A549 (cell line): Measurements from ENCODE around the gene CNP. TPM values are rescaled to one million over a fixed set of nuclear protein-coding genes. Genes with fewer than 3 reads are reported as not detected.

ENCODE experiments used
- ATAC-seq, 2 experiments: fragments of 200-7000 bp in 1 of 2; fragments of >200 bp in 1 of 2; cut with Nextera tagmentation in 1 of 2; cut with Tn5 transposase in 1 of 2; 3 replicates each; pipeline versions ENCODE4 v1.8.0 to v1.9.1; 2018 to 2020; ENCODE audit warnings: mild to moderate bottlenecking in 1 of 2, moderate library complexity in 1 of 2
- CTCF ChIA-PET: fragments of 300-600 bp; sonication (Branson Sonifier 250); formaldehyde crosslinking; extraction: SDS; loops from one replicate; lab custom pipeline; 2021; ENCODE audit warnings: antibody characterized with exemption, inconsistent platforms; lab: Yijun Ruan, JAX
- POLR2A ChIA-PET: fragments of 350-600 bp; formaldehyde crosslinking; extraction: SDS; loops from one replicate; lab custom pipeline; 2021; ENCODE audit warnings: antibody characterized with exemption, inconsistent platforms; lab: Yijun Ruan, JAX
- DNase-seq, 2 experiments: peaks; one replicate each; pipeline versions ENCODE4 v3.0.0 to v3.0.0-alpha.2; 2011 to 2016; ENCODE audit warnings: low read depth in 1 of 2, low spot score in 1 of 2
- FAIRE-seq: peaks from 2 replicates; lab custom pipeline; 2011; peaks lifted over from hg19 to GRCh38; lab: Jason Lieb, UNC
- H3K27ac ChIP-seq, 2 experiments: fragments of >200 bp; sonication (Bioruptor Twin); formaldehyde crosslinking; 3 replicates each; pipeline ENCODE4 v1.5.1; 2016 to 2017
- H3K4me1 ChIP-seq: fragments of >200 bp; sonication (Bioruptor Twin); formaldehyde crosslinking; 3 replicates; pipeline ENCODE4 v1.6.1; 2016
- H3K4me2 ChIP-seq: fragments of >200 bp; sonication (Bioruptor Twin); formaldehyde crosslinking; 3 replicates; pipeline ENCODE4 v1.6.1; 2016
- H3K4me3 ChIP-seq: fragments of >200 bp; sonication (Bioruptor Twin); formaldehyde crosslinking; 3 replicates; pipeline ENCODE4 v1.5.1; 2016
- H3K9me3 ChIP-seq: fragments of >200 bp; sonication (Bioruptor Twin); formaldehyde crosslinking; 3 replicates; pipeline ENCODE4 v1.6.1; 2016
- CBX2 ChIP-seq: fragments of 200-600 bp; sonication (generic); IDR thresholded peaks from 2 replicates; pipeline ENCODE4 v1.6.1; 2016; ENCODE audit warnings: low read depth, mild to moderate bottlenecking, borderline replicate concordance
- CBX8 ChIP-seq: fragments of 200-600 bp; sonication (generic); IDR thresholded peaks from 2 replicates; pipeline ENCODE4 v1.6.1; 2016
- ESRRA ChIP-seq: fragments of 150-350 bp; IDR thresholded peaks from 2 replicates; pipeline ENCODE4 v1.6.1; 2014; ENCODE audit warnings: mild to moderate bottlenecking, low read length, borderline replicate concordance
- FOSB ChIP-seq: fragments of 250-450 bp; sonication (Bioruptor Pico); IDR thresholded peaks from 2 replicates; pipeline ENCODE4 v1.5.0; 2020; ENCODE audit warnings: mild to moderate bottlenecking, moderate library complexity
- FOSL2 ChIP-seq, 2 experiments: fragments of 450-650 bp in 1 of 2; fragments of >200 bp in 1 of 2; sonication (Bioruptor Twin) in 1 of 2; formaldehyde crosslinking; IDR thresholded peaks; 2 replicates each; pipeline versions ENCODE4 v1.5.0 to v1.6.1; 2016 to 2020; ENCODE audit warnings: mild to moderate bottlenecking in 1 of 2, moderate library complexity in 1 of 2
- HEYL ChIP-seq: fragments of 250-450 bp; sonication (Bioruptor Pico); IDR thresholded peaks from 2 replicates; pipeline ENCODE4 v1.8.0; 2021; ENCODE audit warnings: mild to moderate bottlenecking, moderate library complexity
- HOXA7 ChIP-seq: fragments of 250-450 bp; sonication (Bioruptor Pico); IDR thresholded peaks from 2 replicates; pipeline ENCODE4 v1.5.0; 2020; ENCODE audit warnings: mild to moderate bottlenecking, moderate library complexity
- HOXB13 ChIP-seq: fragments of 250-450 bp; sonication (Bioruptor Pico); IDR thresholded peaks from 2 replicates; pipeline ENCODE4 v1.5.0; 2020; ENCODE audit warnings: low read depth, mild to moderate bottlenecking, moderate library complexity
- JUNB ChIP-seq: fragments of >200 bp; sonication (Bioruptor Twin); formaldehyde crosslinking; IDR thresholded peaks from 2 replicates; pipeline ENCODE4 v1.6.1; 2016
- MYC ChIP-seq: IDR thresholded peaks from 2 replicates; pipeline ENCODE4 v1.6.1; 2012; ENCODE audit warnings: mild to moderate bottlenecking, inconsistent platforms, low read length, improper control_type of control experiment, borderline replicate concordance
- NFE2L2 ChIP-seq: fragments of 150-350 bp; conservative IDR thresholded peaks from 2 replicates; pipeline ENCODE4 v1.6.1; 2014; ENCODE audit warnings: low read length
- PHF8 ChIP-seq: fragments of 200-600 bp; sonication (generic); IDR thresholded peaks from 2 replicates; pipeline ENCODE4 v1.6.1; 2016; ENCODE audit warnings: low read depth, mild to moderate bottlenecking, antibody characterized with exemption, moderate library complexity, borderline replicate concordance
- POLR2AphosphoS2 ChIP-seq: conservative IDR thresholded peaks from 2 replicates; pipeline ENCODE4 v1.6.1; 2012; ENCODE audit warnings: low read length, improper control_type of control experiment, inconsistent platforms
- RAD21 ChIP-seq, 2 experiments: fragments of >200 bp in 1 of 2; sonication (Bioruptor Twin) in 1 of 2; formaldehyde crosslinking in 1 of 2; IDR thresholded peaks in 1 of 2; conservative IDR thresholded peaks in 1 of 2; 2 replicates in 1 of 2; 3 replicates in 1 of 2; pipeline ENCODE4 v1.6.1; 2012 to 2018; ENCODE audit warnings: inconsistent platforms in 1 of 2
- RNF2 ChIP-seq: fragments of 200-600 bp; sonication (generic); IDR thresholded peaks from 2 replicates; pipeline ENCODE4 v1.6.1; 2016; ENCODE audit warnings: low read depth, mild to moderate bottlenecking, antibody characterized with exemption, moderate library complexity, borderline replicate concordance
- TP53 ChIP-seq: fragments of 250-450 bp; sonication (Bioruptor Pico); IDR thresholded peaks from 2 replicates; pipeline ENCODE4 v1.5.0; 2021; ENCODE audit warnings: mild to moderate bottlenecking, moderate library complexity
- ZNF302 ChIP-seq: fragments of 250-450 bp; sonication (Bioruptor Pico); IDR thresholded peaks from 2 replicates; pipeline ENCODE4 v1.9.0; 2021; ENCODE audit warnings: inconsistent platforms, mild to moderate bottlenecking, moderate library complexity
- ZSCAN20 ChIP-seq: fragments of 250-450 bp; sonication (Bioruptor Pico); IDR thresholded peaks from 2 replicates; pipeline ENCODE4 v1.8.0; 2022; ENCODE audit warnings: mild to moderate bottlenecking, moderate library complexity
- WGBS: methylation state at CpG from one replicate; pipeline ENCODE4 v1.1.6; 2017; ENCODE audit errors: missing lambda C conversion rate; 5-methylcytosine and 5-hydroxymethylcytosine counted together
- polyA plus RNA-seq, 4 experiments: library from polyadenylated mRNA; depleted of rRNA in 3 of 4; stranded (reverse); fragments of >200 nt; fragmentation: RNase III in 1 of 4; extraction: RNeasy Plus Mini Kit Qiagen cat#74134 plus additional on column Dnase treatment in 1 of 4; gene quantifications; 2 replicates in 3 of 4; 3 replicates in 1 of 4; pipeline ENCODE4 v1.2.3, GENCODE V29; 2011 to 2017
- TF ChIP-seq, protein P1 (sequence below): IDR thresholded peaks from 2 replicates; pipeline ENCODE4 v1.6.1; 2012
- TF ChIP-seq, protein P2 (sequence below): fragments of 250-450 bp; sonication (Bioruptor Pico); IDR thresholded peaks from 2 replicates; pipeline ENCODE4 v1.5.0; 2020; ENCODE audit warnings: low read depth, mild to moderate bottlenecking, moderate library complexity
- TF ChIP-seq, protein P3 (sequence below): fragments of 450-650 bp; IDR thresholded peaks from 2 replicates; pipeline ENCODE4 v1.6.1; 2014; ENCODE audit warnings: antibody characterized with exemption
- TF ChIP-seq, protein P4 (sequence below): fragments of >200 bp; sonication (Bioruptor Twin); formaldehyde crosslinking; IDR thresholded peaks from 3 replicates; pipeline ENCODE4 v1.5.1; 2016

Gene CNP
- polyA plus RNA-seq, 2 of the 4 experiments (the other 2 are of a cell fraction), result 38.6 to 113 TPM

DNA sequence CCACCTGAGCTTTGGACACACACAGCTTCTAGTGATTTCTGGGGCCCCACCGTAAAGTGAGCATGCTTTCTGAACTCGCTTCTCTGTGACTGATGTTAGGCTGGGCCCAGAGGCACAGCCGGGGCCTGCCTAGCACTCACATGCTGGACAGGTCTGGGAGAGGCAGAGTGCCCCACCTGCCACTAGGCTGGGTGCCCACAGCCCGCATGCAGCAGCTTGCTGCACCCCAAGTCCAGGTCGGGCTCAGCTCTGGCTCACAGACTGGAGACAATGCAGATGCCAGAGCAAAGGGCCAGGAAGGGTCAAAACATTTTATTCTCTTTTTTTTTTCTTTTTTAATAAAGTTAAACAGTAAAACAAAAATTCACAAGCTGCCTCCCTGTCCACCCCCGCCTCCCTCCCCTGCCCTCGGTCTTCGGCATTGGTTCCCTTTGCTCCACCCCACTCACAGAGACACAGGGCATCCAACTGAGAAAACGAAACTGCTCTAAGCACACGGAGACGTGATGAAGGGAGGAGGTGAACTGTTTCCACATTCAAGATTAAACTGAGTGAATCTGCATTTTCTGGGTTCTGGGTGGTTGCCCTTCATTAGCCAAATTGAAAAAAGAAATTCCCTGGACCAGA lies 9.7 kb downstream of the CNP start:
- CTCF ChIA-PET, result interaction anchor here (0.8 to 29.5 kb wide), 8 partner anchors 10 to 239 kb away, joined by 3 to 378 read pairs (median 3); partner anchors contain the start of genes CNP, DNAJC7 and NKIRAS2
- no peak for ATAC-seq
- Histone ChIP-seq H3K4me3 (no peak overlapping the region), H3K4me2 (no peak overlapping the region), H3K9me3 (no peaks in the 10 kb centered on the region), H3K27ac (no peak overlapping the region), H3K4me1 (0 out of 3 replicates have a peak, but pooled peaks cover 7% of the 10 kb centered on the region)
- 91% methylated on average over 11 of the region's 11 CpGs for WGBS
- POLR2A ChIA-PET, result interaction anchor here (1.4 kb wide), 1 partner anchor 9 kb away, joined by 4 read pairs; the partner anchor contains the start of gene CNP
- no peak for FAIRE-seq
- TF ChIP-seq PHF8 (no peak), NFE2L2 (no peak), HEYL (CRISPR knock-in tag) (no peak), HOXA7 (CRISPR knock-in tag) (no peak), TP53 (CRISPR knock-in tag) (no peak)
- TF ChIP-seq, protein P1, sequence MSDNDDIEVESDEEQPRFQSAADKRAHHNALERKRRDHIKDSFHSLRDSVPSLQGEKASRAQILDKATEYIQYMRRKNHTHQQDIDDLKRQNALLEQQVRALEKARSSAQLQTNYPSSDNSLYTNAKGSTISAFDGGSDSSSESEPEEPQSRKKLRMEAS, result no peak
- no peak for DNase-seq

DNA sequence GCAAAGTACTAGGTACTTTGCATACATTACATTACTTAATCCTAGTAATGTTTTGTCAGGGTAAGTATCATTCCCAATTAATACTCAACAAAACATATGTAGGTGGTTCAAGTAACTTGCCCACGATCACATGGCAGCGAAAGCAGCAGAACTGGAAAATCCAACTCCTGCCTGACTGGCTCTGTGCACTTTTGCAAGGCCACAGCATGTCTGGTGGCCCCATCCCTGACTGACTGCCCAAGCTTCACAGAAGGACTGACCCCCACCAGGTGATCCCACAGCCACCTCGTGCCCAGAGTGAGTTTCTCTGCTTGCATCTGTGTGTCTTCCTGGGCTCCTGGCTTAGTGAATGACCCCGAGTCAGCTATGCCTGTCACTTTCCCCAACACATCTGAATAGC lies 11.4 kb downstream of the CNP start:
- Histone ChIP-seq H3K4me1 (0 out of 3 replicates have a peak, but pooled peaks cover under 1% of the 10 kb centered on the region), H3K27ac (no peak overlapping the region), H3K4me2 (no peak overlapping the region)
- TF ChIP-seq JUNB (no peak), POLR2AphosphoS2 (no peak), CBX2 (no peak), ZSCAN20 (CRISPR knock-in tag) (no peak), HOXB13 (CRISPR knock-in tag) (no peak)
- TF ChIP-seq, all 56 proteins: peak for 0
- CTCF ChIA-PET, result interaction anchor here (2.2 to 29.5 kb wide), 3 partner anchors 12 to 43 kb away, joined by 7 to 378 read pairs (median 104); partner anchors contain the start of genes CNP, DNAJC7 and NKIRAS2
- no peak for ATAC-seq
- no peak for FAIRE-seq
- WGBS, result 94% methylated on average over 4 of the region's 4 CpGs
- no peak for DNase-seq
- POLR2A ChIA-PET, result interaction anchor here (1.1 to 1.3 kb wide), 2 partner anchors 10 to 40 kb away, joined by 3 read pairs; no protein-coding TSS in a partner anchor
- H3K4me3 ChIP-seq, result no peak overlapping the region
- H3K9me3 ChIP-seq, result no peaks in the 10 kb centered on the region

DNA sequence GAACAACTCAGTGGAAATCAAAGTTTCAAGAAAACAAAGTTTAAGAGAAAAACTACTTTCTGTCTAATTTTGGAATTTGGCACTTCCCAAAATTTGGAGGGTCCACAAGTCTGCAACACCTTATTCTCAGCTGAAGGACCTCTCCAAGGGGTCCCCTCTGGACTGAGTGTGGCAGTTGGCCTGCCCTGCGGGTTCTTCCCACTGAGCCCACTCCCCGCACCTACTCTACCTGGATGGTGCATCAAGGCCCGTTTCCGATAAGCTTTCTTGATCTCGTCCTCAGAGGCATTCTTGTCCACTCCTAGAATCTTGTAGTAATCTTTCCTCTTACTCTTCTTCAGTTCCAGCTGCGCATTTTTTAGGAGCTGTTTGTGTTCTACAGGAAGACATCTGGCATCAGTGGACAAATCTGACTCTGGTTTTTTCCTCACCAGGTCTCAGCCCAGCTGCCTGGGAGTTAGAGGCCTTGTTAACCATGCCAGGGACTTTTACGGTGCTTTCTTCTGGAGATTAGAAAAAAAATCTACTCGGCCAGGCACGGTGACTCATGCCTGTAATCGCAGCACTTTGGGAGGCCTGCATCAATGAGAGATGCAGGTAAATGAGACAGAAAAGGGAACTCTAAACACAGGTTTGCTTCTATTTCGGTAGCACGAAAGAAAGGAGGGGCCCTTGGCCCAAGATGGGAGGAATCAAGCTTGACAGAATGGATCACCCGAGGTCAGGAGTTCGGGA lies 15.6 kb downstream of the CNP start:
- ATAC-seq, result no peak; a peak in 1 of 6 replicates
- Histone ChIP-seq H3K4me1 (no peaks in the 10 kb centered on the region), H3K27ac (no peak overlapping the region), H3K9me3 (no peaks in the 10 kb centered on the region), H3K4me3 (no peak overlapping the region), H3K4me2 (no peak overlapping the region)
- ChIA-PET POLR2A (no interaction called here), CTCF (interaction anchor here (0.6 to 29.5 kb wide), 9 partner anchors 9 to 244 kb away, joined by 3 to 378 read pairs (median 5); partner anchors contain the start of genes DNAJC7 and NKIRAS2)
- no peak for DNase-seq
- TF ChIP-seq ESRRA, result no peak
- TF ChIP-seq FOSL2 (IDR thresholded peaks at IDR 0.05), result no peak
- peak; percentile 8; the same call in 1 of the 2 replicates for TF ChIP-seq FOSL2 (CRISPR knock-in tag; IDR thresholded peaks at IDR 0.05)
- no peak for FAIRE-seq
- 88% methylated on average over 14 of the region's 14 CpGs for WGBS

DNA sequence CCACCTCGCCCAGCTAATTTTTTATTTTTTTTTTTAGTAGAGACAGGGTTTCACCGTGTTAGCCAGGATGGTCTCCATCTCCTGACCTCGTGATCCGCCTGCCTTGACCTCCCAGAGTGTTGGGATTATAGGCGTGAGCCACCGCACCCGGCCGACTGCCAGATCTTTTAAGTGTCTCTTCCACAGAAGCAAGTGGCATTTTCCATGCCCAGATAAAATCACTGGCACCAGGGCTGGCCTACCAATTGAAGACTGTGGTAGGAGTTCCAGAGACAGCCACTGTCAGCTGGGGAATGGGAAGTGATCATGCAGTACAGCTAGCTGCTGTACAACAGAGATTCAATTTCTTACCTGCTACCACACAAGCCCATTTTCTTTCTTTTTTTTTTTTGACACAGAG lies 17.9 kb downstream of the CNP start:
- POLR2A ChIA-PET, result no interaction called here

More for the DNA sequence above, 17.9 kb downstream of the CNP start:
- ATAC-seq, result no peak
- H3K4me2 ChIP-seq, result no peak overlapping the region
- WGBS, result 98% methylated on average over 8 of the region's 8 CpGs
- no peaks in the 10 kb centered on the region for H3K9me3 ChIP-seq
- CTCF ChIA-PET, result interaction anchor here (0.6 to 1.9 kb wide), 7 partner anchors 11 to 182 kb away, joined by 3 to 13 read pairs (median 4); partner anchors contain the start of genes NKIRAS2 and ODAD4
- TF ChIP-seq, protein P2, sequence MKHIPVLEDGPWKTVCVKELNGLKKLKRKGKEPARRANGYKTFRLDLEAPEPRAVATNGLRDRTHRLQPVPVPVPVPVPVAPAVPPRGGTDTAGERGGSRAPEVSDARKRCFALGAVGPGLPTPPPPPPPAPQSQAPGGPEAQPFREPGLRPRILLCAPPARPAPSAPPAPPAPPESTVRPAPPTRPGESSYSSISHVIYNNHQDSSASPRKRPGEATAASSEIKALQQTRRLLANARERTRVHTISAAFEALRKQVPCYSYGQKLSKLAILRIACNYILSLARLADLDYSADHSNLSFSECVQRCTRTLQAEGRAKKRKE, result no peak
- TF ChIP-seq, protein P3, sequence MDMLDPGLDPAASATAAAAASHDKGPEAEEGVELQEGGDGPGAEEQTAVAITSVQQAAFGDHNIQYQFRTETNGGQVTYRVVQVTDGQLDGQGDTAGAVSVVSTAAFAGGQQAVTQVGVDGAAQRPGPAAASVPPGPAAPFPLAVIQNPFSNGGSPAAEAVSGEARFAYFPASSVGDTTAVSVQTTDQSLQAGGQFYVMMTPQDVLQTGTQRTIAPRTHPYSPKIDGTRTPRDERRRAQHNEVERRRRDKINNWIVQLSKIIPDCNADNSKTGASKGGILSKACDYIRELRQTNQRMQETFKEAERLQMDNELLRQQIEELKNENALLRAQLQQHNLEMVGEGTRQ, result no peak
- TF ChIP-seq ZNF302 (CRISPR knock-in tag) (no peak), HEYL (CRISPR knock-in tag) (no peak), CBX8 (no peak), NFE2L2 (no peak), FOSB (CRISPR knock-in tag) (no peak), RNF2 (no peak), MYC (no peak), RAD21 (conservative IDR thresholded peaks at IDR 0.05 in 1 of 2, IDR thresholded peaks at IDR 0.05 in 1 of 2) (no peak), POLR2AphosphoS2 (no peak), JUNB (no peak)
- TF ChIP-seq, protein P4, sequence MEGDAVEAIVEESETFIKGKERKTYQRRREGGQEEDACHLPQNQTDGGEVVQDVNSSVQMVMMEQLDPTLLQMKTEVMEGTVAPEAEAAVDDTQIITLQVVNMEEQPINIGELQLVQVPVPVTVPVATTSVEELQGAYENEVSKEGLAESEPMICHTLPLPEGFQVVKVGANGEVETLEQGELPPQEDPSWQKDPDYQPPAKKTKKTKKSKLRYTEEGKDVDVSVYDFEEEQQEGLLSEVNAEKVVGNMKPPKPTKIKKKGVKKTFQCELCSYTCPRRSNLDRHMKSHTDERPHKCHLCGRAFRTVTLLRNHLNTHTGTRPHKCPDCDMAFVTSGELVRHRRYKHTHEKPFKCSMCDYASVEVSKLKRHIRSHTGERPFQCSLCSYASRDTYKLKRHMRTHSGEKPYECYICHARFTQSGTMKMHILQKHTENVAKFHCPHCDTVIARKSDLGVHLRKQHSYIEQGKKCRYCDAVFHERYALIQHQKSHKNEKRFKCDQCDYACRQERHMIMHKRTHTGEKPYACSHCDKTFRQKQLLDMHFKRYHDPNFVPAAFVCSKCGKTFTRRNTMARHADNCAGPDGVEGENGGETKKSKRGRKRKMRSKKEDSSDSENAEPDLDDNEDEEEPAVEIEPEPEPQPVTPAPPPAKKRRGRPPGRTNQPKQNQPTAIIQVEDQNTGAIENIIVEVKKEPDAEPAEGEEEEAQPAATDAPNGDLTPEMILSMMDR, result no peak
- TF ChIP-seq, protein P1, result no peak
- H3K27ac ChIP-seq, result no peak overlapping the region
- no peak for FAIRE-seq
- no peak overlapping the region for H3K4me3 ChIP-seq
- no peak for DNase-seq
- H3K4me1 ChIP-seq, result peaks cover 16% of the 10 kb centered on the region
